NB4 (cell line): ENCODE data around the gene STK38L.

Experiments
- CTCF ChIP-seq: IDR thresholded peaks from one replicate; pipeline ENCODE4 v1.5.1; 2012; ENCODE audit warnings: low read depth, low read length
- MAX ChIP-seq: IDR thresholded peaks from 2 replicates; pipeline ENCODE4 v1.6.1; 2011; ENCODE audit warnings: low read depth, low read length
- MYC ChIP-seq: IDR thresholded peaks from 2 replicates; pipeline ENCODE4 v1.6.1; 2011; ENCODE audit warnings: low read depth, low read length
- POLR2A ChIP-seq: IDR thresholded peaks from 2 replicates; pipeline ENCODE4 v1.6.1; 2011; ENCODE audit warnings: mild to moderate bottlenecking; ENCODE audit not compliant: insufficient read length; ENCODE audit errors: extremely low read depth

- TF ChIP-seq POLR2A (no peak), MYC (no peak), CTCF (no peak), MAX (no peak)
Measured at GRCh38 chr12:27206801-27207502, 37.1 kb upstream of the STK38L start.
